C4-2B (cell line): Measurements from ENCODE around the gene SORL1.

Source experiments
- CTCF ChIP-seq: fragments of 450-650 bp; conservative IDR thresholded peaks from 2 replicates; pipeline ENCODE4 v1.5.1; 2017; ENCODE audit warnings: mild to moderate bottlenecking
- ZFX ChIP-seq: fragments of 450-650 bp; IDR thresholded peaks from 2 replicates; pipeline ENCODE4 v1.6.1; 2017

- no peak for TF ChIP-seq CTCF
- no peak for TF ChIP-seq ZFX
Observed at GRCh38 chr11:121576531-121576930, 124.4 kb downstream of the SORL1 start.
